NCI-H526 treated with DMSO at 0.1 percent for 48 hours (cell line): Measurements from ENCODE around the gene PLK2.

Experiments used
- DNase-seq: peaks from one replicate; lab custom pipeline; 2025; lab: John Stamatoyannopoulos, UW

The PLK2 gene

DNA sequence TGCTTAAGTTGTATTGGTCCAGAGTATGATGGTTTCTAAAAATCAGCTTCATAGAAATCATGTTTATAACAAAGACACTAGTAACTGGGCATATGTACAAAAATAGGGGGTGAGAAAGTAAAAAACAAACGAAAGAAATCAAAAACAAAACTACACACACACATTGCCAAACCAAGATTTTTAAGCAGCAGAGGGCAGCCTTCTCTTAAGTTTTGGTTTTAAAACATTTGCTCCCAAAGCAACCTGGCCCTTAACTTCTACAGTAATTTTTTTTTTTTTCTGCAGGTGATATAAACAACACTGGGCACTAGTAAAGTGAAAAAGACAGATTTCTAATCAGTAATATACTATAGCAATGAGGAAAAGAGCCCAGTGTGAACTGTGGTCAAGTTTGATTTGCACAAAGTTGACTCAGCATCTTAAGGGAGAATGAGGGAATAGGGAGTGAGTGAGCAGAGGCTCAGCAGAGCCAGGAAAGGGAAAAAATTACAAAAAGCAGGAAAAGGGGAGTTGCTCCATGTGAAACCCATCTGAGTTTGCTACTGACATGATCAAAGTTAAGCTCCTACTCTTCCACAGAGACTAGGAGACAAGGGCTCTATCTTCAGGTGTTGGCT is 18.0 kb upstream of the PLK2 start:
- DNase-seq: no peak

DNA sequence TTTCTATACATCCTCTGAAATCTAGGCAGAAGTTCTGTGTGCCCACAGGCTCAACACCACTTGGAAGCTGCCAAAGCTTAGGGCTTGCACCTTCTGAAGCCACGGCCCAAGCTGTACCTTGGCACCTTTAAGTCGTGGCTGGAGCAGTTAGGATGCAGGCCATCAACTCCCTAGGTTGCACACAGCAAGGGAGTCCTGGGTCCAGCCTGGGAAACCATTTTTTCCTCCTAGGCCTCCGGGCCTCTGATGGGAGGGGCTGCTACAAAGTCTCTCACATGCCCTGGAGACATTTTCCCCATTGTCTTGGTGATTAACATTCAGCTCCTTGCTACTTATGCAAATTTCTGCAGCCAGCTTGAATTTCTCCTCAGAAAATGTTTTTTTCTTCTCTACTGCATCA is 15.5 kb upstream of the PLK2 start:
- no peak for DNase-seq

DNA sequence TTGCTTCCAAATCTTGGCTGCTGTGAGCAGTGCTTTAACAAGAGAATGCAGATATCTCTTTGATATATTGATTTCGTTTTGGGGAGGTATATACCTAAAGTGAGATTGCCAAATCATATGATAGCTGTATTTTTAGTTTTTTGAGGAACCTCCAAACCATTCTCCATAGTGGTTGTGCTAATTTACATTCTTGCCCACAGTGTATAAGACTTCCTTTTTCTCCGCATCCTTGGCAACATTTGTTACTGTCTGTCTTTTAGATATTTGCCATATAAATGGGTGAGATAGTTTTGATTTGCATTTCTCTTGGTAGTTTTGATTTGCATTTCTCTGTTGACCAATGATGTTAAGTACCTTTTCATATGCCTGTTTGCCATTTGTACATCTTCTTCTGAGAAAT is 10.0 kb upstream of the PLK2 start:
- no peak for DNase-seq

DNA sequence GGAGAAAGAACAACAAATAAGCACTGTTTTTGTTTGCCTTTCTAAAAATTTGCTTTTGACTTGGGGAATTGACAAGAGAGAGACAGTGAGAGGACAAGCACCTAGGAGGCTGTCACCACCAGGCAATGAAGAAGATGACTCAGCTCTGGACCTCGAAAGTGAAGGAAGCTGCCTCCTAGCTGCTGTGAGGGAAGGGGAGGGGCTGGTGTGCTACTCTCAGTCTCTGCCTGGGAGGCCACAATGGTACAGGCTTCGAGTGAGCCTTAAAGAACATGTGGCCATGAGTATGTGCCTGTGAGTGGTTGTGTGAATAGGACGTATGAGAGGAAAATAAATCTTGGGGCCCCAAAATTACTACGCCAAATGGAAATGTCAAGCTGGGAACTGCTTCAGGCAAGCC is 7.1 kb upstream of the PLK2 start:
- no peak for DNase-seq

DNA sequence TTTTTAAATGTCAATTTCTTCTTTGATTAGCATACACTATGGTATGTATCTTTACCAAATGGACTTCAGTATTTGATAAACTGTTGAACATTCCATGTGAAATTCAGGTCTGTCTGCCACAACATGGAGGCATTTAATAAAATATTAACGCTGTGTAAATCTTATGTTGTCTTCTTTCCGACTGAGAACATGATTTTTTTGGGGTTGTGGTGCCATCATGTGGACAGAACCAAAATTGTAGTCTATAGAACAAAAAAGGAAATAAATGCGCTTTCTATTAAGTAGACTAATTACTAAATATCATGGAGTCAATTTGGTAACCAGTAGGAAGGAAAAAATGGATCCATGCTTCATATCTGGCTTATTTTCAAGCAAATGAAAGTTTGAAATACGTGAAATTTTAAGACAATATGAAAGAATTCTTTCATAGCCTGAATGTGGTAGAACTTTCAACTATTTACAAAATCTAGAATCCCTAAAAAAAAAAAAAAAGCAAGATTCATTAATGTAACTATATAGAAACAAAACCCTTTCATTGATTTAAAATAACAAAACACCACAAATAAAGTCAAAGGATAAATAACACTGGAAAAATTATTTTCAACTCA is 2.8 kb upstream of the PLK2 start:
- DNase-seq: no peak

DNA sequence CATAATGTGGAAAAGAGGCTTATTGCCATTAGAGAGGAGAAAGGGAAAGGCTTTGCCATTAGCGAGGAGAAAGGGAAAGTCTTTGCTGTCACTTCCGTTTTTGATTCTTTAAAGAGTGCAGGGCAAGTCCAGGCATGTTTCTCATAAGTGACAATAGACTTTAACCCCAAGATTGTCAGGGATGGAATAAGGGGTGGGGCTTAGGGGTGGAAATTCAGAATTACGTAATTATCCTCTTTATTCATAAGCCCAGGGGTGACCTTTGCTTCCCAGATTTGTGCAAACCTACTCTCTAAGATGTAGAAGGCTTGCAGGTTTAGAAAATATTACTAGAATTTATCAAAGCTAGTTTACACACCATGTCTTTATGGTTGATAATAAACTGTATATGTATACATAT is 2.3 kb upstream of the PLK2 start:
- DNase-seq: no peak

DNA sequence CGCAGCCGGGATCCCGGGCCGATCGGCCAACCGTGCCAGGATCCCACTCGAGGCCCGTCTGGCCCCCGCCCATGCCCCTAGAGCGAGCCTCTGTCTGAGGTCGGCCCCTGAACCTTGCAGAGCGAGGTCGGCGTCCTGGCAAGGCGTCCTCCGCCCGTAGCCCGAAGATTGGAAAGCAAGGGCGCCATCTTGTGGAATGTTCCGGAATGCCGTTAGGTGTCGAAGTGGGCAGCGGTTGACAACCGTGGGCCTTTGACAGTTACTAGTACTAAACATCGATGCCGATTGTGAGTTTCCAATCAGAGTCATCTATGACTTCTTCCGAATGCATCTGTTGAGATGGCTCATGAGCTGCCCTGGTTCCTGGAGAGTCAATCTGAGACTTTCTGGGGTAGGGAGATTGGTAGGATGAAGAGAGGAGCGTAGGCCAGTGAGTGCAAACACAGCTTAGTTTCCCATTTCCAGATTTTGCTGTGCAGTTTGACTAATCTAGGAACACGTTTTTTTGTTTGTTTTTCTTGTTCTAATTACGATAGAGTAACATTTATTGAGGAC is 923 bp upstream of the PLK2 start:
- peak; percentile 16 for DNase-seq

DNA sequence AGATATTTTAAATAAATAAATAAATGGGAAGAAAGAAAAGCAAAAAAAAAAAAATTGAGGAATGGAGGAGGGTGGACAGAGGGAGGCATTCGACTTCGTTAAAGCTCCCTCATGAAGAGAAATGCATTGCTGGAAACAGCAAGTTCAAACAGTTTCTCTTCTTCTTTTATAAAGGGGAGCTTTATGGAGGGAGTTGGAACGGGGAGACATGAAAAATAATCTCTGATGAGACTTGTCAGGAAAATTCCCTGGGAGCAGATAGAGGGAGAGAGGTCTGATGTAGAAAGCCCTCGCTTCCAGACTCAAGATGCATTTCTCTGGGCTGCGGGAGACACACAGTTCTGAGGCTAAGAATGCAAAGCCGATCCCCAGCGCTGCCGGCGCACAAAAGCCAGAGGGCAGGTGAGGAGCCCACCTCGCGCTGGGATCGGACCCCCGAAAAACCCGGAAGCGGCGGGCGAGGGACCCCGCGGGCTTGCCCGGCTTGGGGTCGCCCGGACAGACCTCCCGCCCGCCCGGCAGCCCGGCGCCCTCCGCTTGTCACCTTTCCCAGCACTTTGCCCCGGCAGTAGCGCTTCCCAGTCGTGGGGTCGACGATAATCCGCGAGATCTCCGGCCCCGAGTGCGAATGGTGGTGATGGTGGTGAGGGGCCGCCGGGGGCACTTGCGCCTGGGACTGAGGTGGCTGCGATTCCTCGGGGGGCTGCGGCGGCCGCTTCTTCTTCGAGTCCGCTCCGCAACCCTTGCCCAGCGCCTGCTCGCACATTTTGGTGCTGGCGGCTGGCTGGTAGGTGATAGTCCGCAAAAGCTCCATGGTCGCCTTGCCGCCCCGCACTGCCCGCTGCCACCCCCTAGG is 512 bp downstream of the PLK2 start:
- DNase-seq: no peak

DNA sequence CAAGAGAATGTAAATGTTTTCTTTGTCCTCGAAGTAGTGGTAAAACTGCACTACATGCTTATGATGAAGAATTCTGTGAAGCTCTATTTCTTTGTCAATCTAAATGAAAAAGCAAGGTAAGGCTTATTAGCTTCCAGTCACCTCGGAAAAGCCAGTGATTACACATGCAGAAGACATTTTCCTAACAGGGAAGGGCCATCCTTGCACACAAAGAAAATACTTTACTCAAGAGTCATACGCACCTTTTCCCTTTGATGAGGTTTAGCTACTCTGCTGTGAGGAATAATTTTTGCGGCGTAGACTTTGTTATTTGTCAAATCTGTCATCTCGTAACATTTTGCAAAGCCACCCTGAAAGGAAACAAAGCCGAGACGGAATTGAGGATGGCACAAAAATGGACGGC is 1.1 kb downstream of the PLK2 start:
- DNase-seq: no peak

DNA sequence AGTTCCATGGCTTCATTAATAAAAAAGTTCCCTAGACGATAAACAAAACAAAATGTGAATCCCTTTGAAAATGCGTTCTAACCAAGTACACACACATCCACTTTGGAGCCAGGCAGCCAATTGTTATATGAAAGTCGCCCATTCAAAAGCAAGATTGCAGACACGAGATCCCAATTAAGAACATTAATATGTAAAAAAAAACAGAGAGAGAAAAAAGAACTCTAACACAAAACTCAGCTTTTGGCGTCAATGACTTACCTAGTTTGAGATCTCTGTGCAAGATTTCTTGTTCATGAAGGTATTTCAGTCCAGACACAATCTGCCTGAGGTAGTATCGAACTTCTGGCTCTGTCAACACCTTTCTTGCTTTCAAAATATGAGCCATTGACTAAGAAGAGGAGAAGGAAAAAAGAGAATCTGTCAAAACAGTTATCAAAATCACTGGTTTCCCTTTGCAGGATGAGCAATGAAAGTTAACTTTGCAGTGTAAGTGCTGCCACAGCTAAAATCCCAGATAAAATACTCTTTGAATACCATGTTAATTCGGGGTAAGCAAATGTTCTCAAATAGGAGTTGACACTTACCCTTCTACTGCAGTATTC is 1.6 kb downstream of the PLK2 start:
- no peak for DNase-seq

DNA sequence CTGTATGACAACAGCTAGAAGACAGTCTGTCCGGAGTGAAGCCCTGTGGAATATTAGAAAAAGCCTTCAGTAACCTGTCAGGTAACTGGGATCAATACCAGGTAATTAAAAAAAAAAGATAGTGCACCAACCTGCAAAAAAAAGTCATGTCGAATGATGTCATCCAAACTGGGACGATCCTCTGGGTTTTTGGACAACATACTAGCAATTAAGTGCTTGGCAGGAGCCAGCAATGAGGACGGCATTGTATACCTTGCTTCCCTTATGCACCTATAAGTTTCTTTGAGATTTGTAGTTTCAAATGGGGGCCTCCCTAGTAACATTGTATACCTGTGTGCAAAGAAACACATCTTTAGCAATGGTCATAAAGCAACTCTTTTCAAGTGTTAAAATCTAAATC is 2.8 kb downstream of the PLK2 start:
- no peak for DNase-seq

DNA sequence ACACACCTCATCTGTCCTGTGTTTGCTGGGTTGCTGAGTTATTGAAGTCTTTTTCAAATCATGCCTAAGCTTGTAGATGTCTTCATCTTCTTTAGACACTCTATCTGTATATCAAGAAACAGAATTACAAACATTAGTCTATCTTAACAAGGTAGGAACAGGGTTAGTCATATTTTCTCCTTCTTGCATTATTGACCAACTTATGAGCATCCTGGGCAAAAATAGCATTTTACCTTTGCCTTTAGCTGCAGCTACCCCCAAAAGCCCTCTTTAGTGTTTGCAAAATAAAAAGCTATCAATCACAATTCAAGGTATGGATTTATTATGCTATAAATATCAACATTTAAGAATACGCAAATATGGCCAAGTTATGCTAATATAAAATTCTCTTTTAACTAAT is 3.4 kb downstream of the PLK2 start:
- no peak for DNase-seq

DNA sequence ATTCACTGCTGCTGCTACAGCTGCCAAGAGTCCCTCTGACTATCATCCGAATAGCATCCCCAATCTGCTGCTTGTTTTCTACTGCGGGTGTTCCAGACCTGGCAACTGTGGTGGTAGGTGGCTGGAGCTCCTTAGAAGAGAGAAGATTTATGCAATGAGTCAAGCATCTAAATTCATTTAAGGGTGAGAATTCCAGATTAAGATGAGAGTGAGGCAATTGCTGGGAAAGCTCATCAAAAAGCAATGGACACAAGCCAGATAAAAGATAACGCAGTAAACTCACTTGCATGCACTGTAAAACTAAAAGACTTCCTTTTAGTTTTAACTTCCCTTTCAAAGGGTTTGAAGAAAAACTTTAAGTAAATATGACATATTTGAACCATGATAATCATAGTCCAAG is 3.9 kb downstream of the PLK2 start:
- DNase-seq: no peak

DNA sequence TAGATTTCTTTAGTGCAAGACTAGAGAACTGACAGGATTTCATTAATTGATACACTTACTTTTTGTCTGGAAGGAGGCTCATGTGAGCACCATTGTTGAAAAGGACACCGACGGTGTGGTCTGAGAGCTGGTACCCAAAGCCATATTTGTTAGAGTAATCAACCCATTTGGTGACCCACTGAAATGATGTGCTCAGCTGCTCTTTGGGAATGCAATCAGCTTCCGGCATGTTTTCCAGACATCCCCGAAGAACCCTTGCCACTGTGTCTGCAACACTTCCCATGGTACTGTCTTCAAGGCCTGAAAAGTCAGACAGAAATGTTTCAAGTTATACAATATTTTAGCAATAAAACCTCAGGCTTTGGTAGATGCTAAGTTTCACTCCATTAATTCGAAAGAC is 4.4 kb downstream of the PLK2 start:
- no peak for DNase-seq

DNA sequence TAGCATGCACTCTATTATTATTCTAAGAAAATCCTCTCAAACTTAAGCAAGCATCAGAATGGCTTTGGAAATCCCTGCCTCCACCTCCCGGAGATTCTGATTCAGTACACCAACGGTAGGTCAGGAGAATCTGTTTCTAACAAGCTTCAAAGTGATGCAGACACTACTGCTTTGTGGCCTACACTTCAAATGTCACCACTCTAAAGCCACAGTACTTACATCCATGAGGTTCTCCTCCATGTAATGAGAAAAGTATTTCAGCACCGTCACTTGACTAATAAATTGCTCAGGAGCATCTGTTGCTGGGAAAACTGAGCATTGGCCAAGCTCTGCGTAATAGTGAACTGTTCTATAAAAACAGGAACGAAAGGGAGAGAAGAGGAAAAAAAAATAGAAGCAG is 4.8 kb downstream of the PLK2 start:
- no peak for DNase-seq

DNA sequence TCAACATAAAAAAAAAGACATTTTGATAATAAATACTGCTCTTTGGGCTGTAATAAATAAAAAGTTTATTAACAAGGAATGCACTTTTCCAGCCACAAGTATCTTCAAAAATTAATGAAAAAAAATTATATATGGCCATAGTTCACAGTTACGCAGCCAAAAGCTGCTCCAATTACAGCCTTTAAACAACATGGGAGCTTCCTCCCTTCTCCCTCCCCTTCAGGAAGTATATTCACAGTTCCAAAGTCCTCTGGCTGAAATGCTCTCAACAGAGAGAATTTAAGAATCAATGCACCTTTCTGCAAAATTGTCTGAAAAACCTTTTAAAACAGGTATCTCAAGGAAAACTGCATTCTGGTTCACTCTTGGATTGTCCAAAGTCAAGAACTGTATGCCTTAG is 5.9 kb downstream of the PLK2 start:
- DNase-seq: no peak

DNA sequence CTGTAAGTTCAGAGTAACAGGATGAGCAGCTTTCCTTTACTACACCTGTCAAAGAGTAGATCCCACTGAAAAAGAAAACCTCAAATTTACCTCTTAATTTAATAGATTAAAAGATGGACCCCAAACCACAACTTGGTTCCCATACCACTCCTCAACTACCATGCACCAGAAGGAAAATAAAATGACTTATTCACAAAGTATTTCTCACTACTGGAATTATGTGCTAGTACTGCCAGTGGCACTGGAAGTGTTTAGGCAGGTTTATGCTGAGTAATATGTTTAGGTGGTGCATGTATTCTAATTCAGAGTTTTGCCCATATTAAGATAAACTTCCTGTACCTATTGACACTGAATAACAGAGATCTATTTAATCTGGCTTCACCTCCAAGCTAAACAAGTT is 6.6 kb downstream of the PLK2 start:
- DNase-seq: no peak

DNA sequence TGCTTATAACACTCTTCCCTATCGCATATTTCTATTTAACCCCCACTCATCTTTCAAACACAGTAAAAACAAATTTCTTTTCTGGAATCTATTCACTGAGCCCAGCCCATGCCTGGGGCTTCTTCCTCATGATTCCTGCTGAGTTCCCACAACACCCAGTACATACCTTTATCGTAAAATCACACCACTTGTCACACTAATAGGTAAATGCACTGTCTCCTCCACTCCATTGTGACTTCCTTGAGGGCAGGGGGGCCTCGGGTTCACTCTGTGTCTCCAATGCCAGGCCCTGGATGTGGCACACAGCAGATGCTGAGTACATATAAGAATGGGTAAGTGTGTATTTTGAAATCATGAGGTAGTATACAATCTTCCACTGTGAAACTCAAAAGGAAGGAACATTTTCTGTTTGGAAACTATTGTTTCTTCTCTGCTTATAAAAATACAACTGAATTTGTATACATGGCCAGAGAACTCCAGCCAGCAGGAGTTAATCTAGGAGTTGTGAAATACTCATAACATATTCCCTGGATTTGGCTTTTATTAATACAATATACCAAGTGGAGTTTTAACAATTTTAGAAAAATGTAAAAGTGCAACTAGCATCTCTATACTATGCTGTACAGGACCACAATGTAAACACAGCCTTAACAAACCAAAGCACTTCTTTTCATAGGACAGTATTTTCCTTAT is 7.2 kb downstream of the PLK2 start:
- DNase-seq: no peak

DNA sequence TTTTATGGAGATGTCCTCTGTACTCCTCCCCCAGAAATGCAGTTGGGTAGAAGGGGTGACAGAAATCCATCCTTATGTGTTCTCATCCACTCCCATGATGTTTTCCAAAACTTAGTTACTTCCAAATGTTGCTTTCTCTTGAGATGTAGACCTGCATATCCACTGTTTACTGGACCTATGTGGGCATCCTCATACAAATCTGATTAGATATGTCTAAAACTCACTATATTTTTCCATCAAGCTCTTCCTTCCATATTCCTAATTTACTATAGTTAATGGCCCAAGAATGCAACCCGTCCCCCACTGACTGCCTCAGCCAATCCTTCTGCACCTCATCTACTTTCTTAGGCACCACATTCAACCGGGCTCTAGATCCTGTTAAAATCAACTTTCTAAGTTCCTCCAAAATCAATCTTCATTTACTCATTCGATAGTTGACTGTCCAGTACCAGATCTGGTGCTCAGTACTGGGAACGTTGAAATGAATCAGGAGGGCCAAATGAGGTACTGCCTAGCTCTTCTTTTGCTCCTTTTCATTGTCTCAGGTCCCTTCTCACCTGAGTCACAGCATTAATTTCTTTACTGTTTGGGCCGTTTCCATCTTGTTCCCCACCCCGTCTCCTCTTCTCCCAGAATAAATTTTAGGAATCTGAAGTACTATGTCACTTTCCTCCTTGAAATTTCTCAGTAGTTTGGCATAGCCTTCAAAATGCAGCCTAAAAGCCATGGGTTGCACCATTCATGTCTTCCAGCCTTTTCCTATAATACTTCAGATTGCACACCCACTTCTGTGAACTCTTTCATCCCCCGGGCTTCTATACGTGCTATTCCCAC is 7.9 kb downstream of the PLK2 start:
- DNase-seq: no peak

DNA sequence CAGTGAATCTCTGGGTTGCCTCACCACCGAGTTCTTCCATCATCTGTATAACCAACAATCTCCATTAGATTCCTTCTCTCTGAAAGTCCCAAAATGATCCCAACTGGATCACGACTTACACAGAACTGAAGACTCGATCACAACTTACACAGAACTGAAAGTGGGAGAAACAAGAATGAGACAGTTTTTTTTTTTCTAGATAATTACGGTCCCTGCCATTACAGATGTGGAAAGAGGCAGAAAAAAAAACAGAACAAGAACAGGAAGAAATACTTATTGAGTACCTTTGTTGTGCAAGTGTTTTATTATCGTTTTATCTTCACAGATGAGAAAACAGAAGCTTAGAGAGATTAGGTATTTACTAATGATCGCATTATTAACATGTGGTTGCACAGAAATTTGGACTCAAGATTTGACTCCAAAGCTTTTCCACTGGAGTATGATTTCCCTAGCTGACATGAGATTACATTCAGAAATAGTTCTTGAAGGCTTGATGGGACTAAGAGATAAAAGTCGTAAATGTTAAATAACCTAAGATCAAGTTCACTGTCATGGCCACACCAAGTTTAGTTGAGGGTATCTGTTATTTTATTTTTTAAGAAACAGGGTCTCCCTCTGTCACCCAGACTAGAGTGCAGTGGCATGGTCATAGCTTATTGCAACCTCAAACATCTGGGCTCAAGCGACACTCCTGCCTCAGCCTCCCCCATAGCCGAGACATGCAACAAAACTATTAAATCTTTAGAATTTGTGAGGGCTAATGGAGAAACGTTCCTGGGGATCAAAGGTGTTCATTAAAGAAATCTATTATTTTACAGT is 8.9 kb downstream of the PLK2 start:
- DNase-seq: no peak
